Measurements from ENCODE around the gene SLC7A11. TPM values are rescaled to one million over a fixed set of nuclear protein-coding genes. Genes with fewer than 3 reads are reported as not detected.

Gene SLC7A11
- total and polyA plus RNA-seq, 2 experiments from 2014 or later, result 10.0 to 33.9 TPM

GRCh38 chr4:138189206-138189605 lies 52.9 kb downstream of the SLC7A11 start:
- H3K4me3 Mint-ChIP-seq, result no peak overlapping the region
- no peak overlapping the region for H3K4me2 ChIP-seq
- DNase-seq (ENCODE audit: low spot score) (no peak), ATAC-seq (no peak)
- H3K9me2 ChIP-seq (ENCODE audit: insufficient read depth), result no peaks in the 10 kb centered on the region
- H3K36me3 Mint-ChIP-seq (ENCODE audit: low read depth), result no peaks in the 10 kb centered on the region
- H3K79me2 ChIP-seq (replicated peaks; ENCODE audit: insufficient read depth), result no peaks in the 10 kb centered on the region; the same call in 1 of the 2 replicates
- peaks cover 2% of the 10 kb centered on the region for H3K27me3 Mint-ChIP-seq (ENCODE audit: insufficient read depth, low read depth, poor library complexity)
- H3K9me3 Mint-ChIP-seq, result no peaks in the 10 kb centered on the region
- TF ChIP-seq CTCF (conservative IDR thresholded peaks at IDR 0.05; ENCODE audit: low read depth in 2 of 2) (no peak), STAT1 (IDR thresholded peaks at IDR 0.05; ENCODE audit: unreplicated experiment) (no peak), JUNB (IDR thresholded peaks at IDR 0.05; ENCODE audit: unreplicated experiment) (no peak), ZNF114 (CRISPR knock-in tag; IDR thresholded peaks at IDR 0.05) (no peak), POLR2AphosphoS5 (IDR thresholded peaks at IDR 0.05; ENCODE audit: low read depth) (no peak), ZNF331 (CRISPR knock-in tag; IDR thresholded peaks at IDR 0.05; ENCODE audit: low read depth) (no peak), NANOG (IDR thresholded peaks at IDR 0.05; ENCODE audit: borderline replicate concordance) (no peak), REST (IDR thresholded peaks at IDR 0.05; ENCODE audit: unreplicated experiment) (no peak)
- H3K4me1 Mint-ChIP-seq, result peaks cover 32% of the 10 kb centered on the region
- no peaks in the 10 kb centered on the region for H4K20me1 ChIP-seq (replicated peaks; ENCODE audit: insufficient read depth)
- H3K4me3 ChIP-seq, result no peak overlapping the region
- no peak overlapping the region for H3K27ac ChIP-seq (ENCODE audit: low read depth)
- H3F3A ChIP-seq (replicated peaks; ENCODE audit: low read depth), result no peaks in the 10 kb centered on the region
- no peaks in the 10 kb centered on the region for H3K27me3 ChIP-seq (ENCODE audit: insufficient read depth)
- no peaks in the 10 kb centered on the region; the same call in 1 of the 2 replicates for H3K4me1 ChIP-seq (ENCODE audit: insufficient read depth)
- no peak overlapping the region for H3K27ac Mint-ChIP-seq
- H3K36me3 ChIP-seq (ENCODE audit: insufficient read depth), result no peaks in the 10 kb centered on the region
- no peak overlapping the region for H2AFZ ChIP-seq

- DNase-seq (ENCODE audit: low spot score), result no peak
- TF ChIP-seq JUNB (IDR thresholded peaks at IDR 0.05; ENCODE audit: unreplicated experiment) (no peak), ETS1 (IDR thresholded peaks at IDR 0.05) (no peak)
Observed at GRCh38 chr4:138188406-138189084, 53.6 kb downstream of the SLC7A11 start.

More at GRCh38 chr4:138188406-138189084, 53.6 kb downstream of the SLC7A11 start:
- no peaks in the 10 kb centered on the region for H3F3A ChIP-seq (replicated peaks; ENCODE audit: low read depth)
- no peak overlapping the region for H3K4me3 Mint-ChIP-seq
- H3K27me3 Mint-ChIP-seq (ENCODE audit: insufficient read depth, low read depth, poor library complexity), result peaks cover 2% of the 10 kb centered on the region
- H3K79me2 ChIP-seq (replicated peaks; ENCODE audit: insufficient read depth), result no peaks in the 10 kb centered on the region; the same call in 1 of the 2 replicates
- peaks cover 32% of the 10 kb centered on the region for H3K4me1 Mint-ChIP-seq
- H3K36me3 ChIP-seq (ENCODE audit: insufficient read depth), result no peaks in the 10 kb centered on the region
- H3K9me3 Mint-ChIP-seq, result no peaks in the 10 kb centered on the region
- no peak overlapping the region for H3K4me2 ChIP-seq
- no peaks in the 10 kb centered on the region for H3K9me2 ChIP-seq (ENCODE audit: insufficient read depth)
- no peak overlapping the region for H3K4me3 ChIP-seq
- H3K4me1 ChIP-seq (ENCODE audit: insufficient read depth), result no peaks in the 10 kb centered on the region; the same call in 1 of the 2 replicates
- no peak overlapping the region for H3K27ac ChIP-seq (ENCODE audit: low read depth)
- no peaks in the 10 kb centered on the region for H3K27me3 ChIP-seq (ENCODE audit: insufficient read depth)
- no peaks in the 10 kb centered on the region for H4K20me1 ChIP-seq (replicated peaks; ENCODE audit: insufficient read depth)
- no peak for ATAC-seq
- no peaks in the 10 kb centered on the region for H3K36me3 Mint-ChIP-seq (ENCODE audit: low read depth)
- no peak overlapping the region for H2AFZ ChIP-seq
- no peak overlapping the region for H3K27ac Mint-ChIP-seq

Data from GM23338 (cell line).